Fibroblast of skin of right quadriceps (primary cell): Measurements from ENCODE around the gene DCAF11.

Source experiments
- DNase-seq: peaks from one replicate; pipeline ENCODE4 v3.0.0-alpha.2; 2013

Gene DCAF11

GRCh38 chr14:24114532-24115421 lies at the start of gene DCAF11, which contains the start of gene NRL:
Gene DCAF11 (plus strand): TSS chr14:24114777. CDS start chr14:24115595, 818 bp downstream.
Gene NRL (minus strand): TSS chr14:24114949. CDS start chr14:24082848, 32,101 bp downstream.
- DNase-seq: peak; percentile 100

GRCh38 chr14:24064856-24065255 lies 49.7 kb upstream of the DCAF11 start:
- no peak for DNase-seq

- DNase-seq: no peak
These were observed 49.2 kb upstream of the DCAF11 start for GRCh38 chr14:24065408-24065807.

- DNase-seq: no peak
These were observed 48.0 kb upstream of the DCAF11 start for GRCh38 chr14:24066496-24067132.

GRCh38 chr14:24067133-24068082 lies 47.2 kb upstream of the DCAF11 start:
- DNase-seq: no peak

GRCh38 chr14:24068711-24069410 lies 45.7 kb upstream of the DCAF11 start:
- no peak for DNase-seq

- no peak for DNase-seq
These were observed 45.2 kb upstream of the DCAF11 start for GRCh38 chr14:24069411-24069735.

GRCh38 chr14:24070285-24071143 lies 44.1 kb upstream of the DCAF11 start:
- no peak for DNase-seq

GRCh38 chr14:24071144-24071697 lies 43.4 kb upstream of the DCAF11 start, which contains the start of gene CPNE6:
Gene CPNE6 (plus strand): TSS chr14:24071562. CDS start chr14:24072937, 1,375 bp downstream.
- no peak for DNase-seq

- no peak for DNase-seq
These were observed 42.6 kb upstream of the DCAF11 start for GRCh38 chr14:24071836-24072430.

- no peak for DNase-seq
These were observed 42.1 kb upstream of the DCAF11 start for GRCh38 chr14:24072436-24072835.

- DNase-seq: no peak
These were observed 41.4 kb upstream of the DCAF11 start for GRCh38 chr14:24072881-24073877.

- DNase-seq: no peak
These were observed 39.7 kb upstream of the DCAF11 start for GRCh38 chr14:24074625-24075484.

GRCh38 chr14:24075485-24076301 lies 38.9 kb upstream of the DCAF11 start:
- no peak for DNase-seq

- DNase-seq: no peak
These were observed 38.3 kb upstream of the DCAF11 start for GRCh38 chr14:24076302-24076601.

GRCh38 chr14:24077086-24077485 lies 37.5 kb upstream of the DCAF11 start:
- no peak for DNase-seq

GRCh38 chr14:24078146-24078545 lies 36.4 kb upstream of the DCAF11 start:
- no peak for DNase-seq
